ENCODE data around the gene SHANK2. TPM values are rescaled to one million over a fixed set of nuclear protein-coding genes. Genes with fewer than 3 reads are reported as not detected.

The SHANK2 gene
- total RNA-seq, 8 experiments from 2014 or later = 0.36 to 19.2 (median 8.9) TPM

DNA sequence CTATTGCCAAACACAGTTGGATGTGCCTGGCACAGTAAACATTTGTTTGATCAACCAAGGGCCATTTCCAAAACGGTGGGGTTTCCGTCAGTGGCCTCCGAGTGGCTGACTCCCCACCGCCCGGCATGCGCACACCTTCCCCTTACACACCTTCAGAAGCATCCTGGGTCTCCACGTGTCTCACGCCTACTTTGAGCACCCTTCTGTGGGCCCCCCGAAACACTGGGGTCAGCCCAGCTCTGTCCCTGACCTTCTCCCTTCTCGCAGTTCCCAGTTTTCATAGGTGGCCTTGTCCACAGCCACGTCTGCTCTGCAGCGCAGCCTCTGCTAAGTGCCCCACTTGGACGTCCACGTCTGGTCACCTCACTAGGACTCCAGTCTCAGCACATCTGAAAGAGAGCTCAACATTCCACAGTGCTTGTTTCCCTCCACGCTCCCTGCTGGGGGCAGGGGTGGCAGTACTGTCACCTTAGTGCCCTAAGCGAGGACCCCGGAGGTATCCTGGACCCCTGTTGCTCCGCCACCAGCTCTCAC lies 13.2 kb upstream of the SHANK2 start:
- Histone ChIP-seq H3K27ac (no peak overlapping the region), H3K4me3 (no peak overlapping the region), H3K4me1 (replicated peaks in 1 of 2) (no peaks in the 10 kb centered on the region)
- in situ Hi-C loops (cut with MboI; ENCODE audit: low pct_unique_long_range_greater_than_20kb in 2 of 9, low sequenced_read_pairs in 9 of 9, unreplicated experiment in 9 of 9) = no loop called here
- 0 to 100% (median 80%) methylated on average over 1 to 5 of the region's 18 CpGs; no CpG with 5 or more reads in 3 of the 10 experiments for WGBS, 10 experiments
- no peak for ATAC-seq (replicated peaks in 6 of 8)

DNA sequence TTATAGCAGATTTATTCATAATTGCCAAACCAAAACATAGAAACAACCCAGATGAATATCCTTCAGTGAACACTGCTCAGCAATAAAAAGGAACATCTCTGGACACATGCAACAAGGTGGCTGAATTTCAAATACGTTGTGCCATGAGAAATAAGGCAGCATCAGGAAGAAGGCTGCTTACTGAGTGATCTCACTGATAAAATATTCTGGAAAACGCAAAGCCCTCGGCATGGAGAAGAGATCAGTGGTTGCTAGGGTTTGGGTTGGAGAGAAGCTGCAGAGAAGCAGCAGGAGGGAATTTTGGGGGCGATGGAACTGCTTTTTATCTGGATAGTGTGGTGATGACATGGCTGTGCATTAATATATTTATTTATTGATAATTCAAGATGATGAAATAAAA lies 11.0 kb upstream of the SHANK2 start:
- no peaks in the 10 kb centered on the region for H3K4me1 ChIP-seq (replicated peaks in 1 of 2)
- no peak overlapping the region for H3K27ac ChIP-seq
- 0 to 74% (median 58%) methylated on average over 1 to 4 of the region's 4 CpGs; no CpG with 5 or more reads in 2 of the 10 experiments for WGBS, 10 experiments
- ATAC-seq (replicated peaks in 6 of 8) = no peak
- in situ Hi-C loops (cut with MboI; ENCODE audit: low pct_unique_long_range_greater_than_20kb in 2 of 9, low sequenced_read_pairs in 9 of 9, unreplicated experiment in 9 of 9) = no loop called here
- no peak overlapping the region for H3K4me3 ChIP-seq

DNA sequence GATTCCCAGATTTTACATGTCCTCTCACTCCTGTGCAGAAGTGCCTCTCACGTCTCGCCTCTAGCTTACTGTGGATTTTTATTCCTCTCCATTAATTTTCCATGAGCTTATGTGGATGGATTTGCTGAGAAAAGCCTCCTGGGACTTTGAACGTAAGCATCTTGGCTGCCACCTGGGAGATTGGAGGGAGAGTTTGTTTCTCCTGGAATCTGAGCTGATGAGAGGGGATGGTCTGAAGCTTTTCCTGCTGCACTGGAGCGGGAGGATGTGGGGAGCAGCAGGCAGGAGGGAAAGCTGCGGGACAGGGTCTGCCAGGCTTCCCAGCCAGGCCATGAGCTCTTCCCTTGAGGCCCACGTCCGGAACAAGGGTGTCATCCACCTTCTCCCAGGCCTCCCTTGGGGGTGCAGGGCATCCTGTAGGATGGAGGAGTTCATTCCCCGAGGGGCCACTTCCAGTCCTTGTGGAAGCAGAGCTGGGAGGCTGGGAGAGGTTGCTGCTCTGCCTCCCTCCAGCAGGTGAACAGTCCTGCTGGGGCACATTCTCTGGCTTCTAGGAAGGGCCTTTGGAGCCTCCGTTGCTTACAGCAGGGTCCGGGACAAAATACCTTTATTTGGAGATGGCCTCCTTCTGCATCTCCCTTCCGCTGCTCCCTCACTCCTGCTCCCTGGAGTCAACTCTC lies 3.6 kb upstream of the SHANK2 start:
- Histone ChIP-seq H3K4me3 (no peak overlapping the region), H3K27ac (no peak overlapping the region), H3K4me1 (replicated peaks in 1 of 2) (peaks cover 4 to 9% of the 10 kb centered on the region in 2 donors)
- 20 to 100% (median 62%) methylated on average over 1 to 7 of the region's 11 CpGs; no CpG with 5 or more reads in 2 of the 10 experiments for WGBS, 10 experiments
- in situ Hi-C loops (cut with MboI; ENCODE audit: low pct_unique_long_range_greater_than_20kb in 2 of 9, low sequenced_read_pairs in 9 of 9, unreplicated experiment in 9 of 9) = no loop called here
- no peak for ATAC-seq (replicated peaks in 6 of 8)

- H3K4me3 ChIP-seq = no peak overlapping the region
- peaks cover 5 to 14% of the 10 kb centered on the region in 2 donors for H3K4me1 ChIP-seq (replicated peaks in 1 of 2)
- no peak for ATAC-seq (replicated peaks in 6 of 8)
- WGBS, 10 experiments = 40 to 100% (median 86%) methylated on average over 1 to 4 of the region's 5 CpGs; no CpG with 5 or more reads in 3 of the 10 experiments
- in situ Hi-C loops (cut with MboI; ENCODE audit: low pct_unique_long_range_greater_than_20kb in 2 of 9, low sequenced_read_pairs in 9 of 9, unreplicated experiment in 9 of 9) = no loop called here
- H3K27ac ChIP-seq = no peak overlapping the region
Observed at GRCh38 chr11:71255323-71255722, 2.9 kb upstream of the SHANK2 start.

DNA sequence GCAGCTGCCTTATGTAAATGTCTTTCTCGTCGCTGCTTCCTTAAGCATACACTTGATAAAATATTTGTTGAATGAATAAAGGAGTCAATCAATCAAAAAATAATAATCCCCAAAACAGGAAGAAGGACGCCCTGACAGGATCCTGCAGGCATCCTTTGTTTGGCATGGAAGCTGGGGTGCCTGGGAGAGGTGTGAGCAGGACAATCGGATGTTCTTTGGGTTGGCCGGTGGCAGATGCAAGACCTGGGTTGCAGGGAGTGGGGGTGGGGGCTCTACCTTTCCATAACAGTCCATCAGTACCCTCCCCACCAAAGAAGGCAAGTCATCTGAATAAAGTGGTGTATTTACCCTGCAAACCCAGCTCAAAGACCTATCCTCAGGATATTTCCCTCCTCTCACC lies 1.4 kb upstream of the SHANK2 start:
- no peak for ATAC-seq (replicated peaks in 6 of 8)
- Histone ChIP-seq H3K4me1 (replicated peaks in 1 of 2) (peaks cover 5 to 14% of the 10 kb centered on the region in 2 donors), H3K4me3 (no peak overlapping the region), H3K27ac (no peak overlapping the region)
- 0 to 80% (median 40%) methylated on average over 1 to 3 of the region's 5 CpGs; no CpG with 5 or more reads in 3 of the 10 experiments for WGBS, 10 experiments
- in situ Hi-C loops (cut with MboI; ENCODE audit: low pct_unique_long_range_greater_than_20kb in 2 of 9, low sequenced_read_pairs in 9 of 9, unreplicated experiment in 9 of 9) = no loop called here

DNA sequence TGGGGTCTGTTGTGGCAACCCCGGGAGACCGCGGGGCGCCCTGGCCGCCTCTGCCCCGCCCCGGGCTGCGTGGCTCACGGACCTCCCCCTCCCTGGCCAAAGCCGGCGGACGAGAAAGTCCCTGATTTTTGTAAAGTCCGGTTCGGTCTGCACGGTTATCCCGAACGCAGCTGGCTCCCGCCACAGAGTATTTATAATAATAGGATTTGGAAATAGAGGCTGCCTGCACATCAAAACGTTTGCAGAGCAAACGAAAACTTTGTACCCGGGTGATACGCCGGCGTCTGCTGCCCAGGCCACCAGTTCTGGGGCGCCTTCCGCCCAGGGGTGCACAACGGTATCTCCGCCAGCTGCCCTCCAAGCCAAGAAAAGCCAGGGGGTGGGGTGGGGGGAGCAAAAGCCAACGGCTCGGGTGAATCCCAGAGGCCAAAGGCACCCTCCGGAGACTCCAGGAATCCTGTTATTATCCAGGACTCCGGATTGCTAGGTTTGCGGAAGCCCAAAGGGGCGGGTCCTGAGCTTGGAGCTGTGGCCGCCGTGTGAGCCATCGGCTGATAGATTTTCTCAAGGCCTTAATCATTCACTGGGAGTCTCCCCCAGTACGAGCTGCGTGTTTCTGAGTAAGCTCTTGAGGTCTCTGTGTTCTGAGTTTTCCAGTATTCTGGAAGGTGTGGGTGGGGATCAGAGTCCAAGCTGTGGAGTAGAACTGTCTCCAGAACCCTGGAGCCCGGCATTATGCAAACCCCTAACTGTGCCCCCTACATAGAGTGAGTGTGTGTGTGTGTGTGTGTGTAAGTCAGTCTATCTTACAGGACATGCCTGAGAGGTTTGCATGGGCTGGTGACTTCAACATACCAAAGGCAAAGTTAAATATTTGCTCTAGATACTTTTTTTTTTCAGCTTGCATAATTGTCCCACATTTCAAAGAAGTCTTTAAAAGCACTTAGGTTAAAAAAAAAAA lies 673 bp upstream of the SHANK2 start:
- no peak overlapping the region for H3K27ac ChIP-seq
- peak overlapping the region; percentile 17 to 39 (median 32) for H3K4me3 ChIP-seq
- in situ Hi-C loops (cut with MboI; ENCODE audit: low pct_unique_long_range_greater_than_20kb in 2 of 9, low sequenced_read_pairs in 9 of 9, unreplicated experiment in 9 of 9) = no loop called here
- peak; percentile 45 to 88 (median 68) for ATAC-seq (replicated peaks in 6 of 8)
- peaks cover 5 to 14% of the 10 kb centered on the region in 2 donors for H3K4me1 ChIP-seq (replicated peaks in 1 of 2)
- 0 to 17% (median 7%) methylated on average over 1 to 10 of the region's 40 CpGs; no CpG with 5 or more reads in 4 of the 10 experiments for WGBS, 10 experiments

DNA sequence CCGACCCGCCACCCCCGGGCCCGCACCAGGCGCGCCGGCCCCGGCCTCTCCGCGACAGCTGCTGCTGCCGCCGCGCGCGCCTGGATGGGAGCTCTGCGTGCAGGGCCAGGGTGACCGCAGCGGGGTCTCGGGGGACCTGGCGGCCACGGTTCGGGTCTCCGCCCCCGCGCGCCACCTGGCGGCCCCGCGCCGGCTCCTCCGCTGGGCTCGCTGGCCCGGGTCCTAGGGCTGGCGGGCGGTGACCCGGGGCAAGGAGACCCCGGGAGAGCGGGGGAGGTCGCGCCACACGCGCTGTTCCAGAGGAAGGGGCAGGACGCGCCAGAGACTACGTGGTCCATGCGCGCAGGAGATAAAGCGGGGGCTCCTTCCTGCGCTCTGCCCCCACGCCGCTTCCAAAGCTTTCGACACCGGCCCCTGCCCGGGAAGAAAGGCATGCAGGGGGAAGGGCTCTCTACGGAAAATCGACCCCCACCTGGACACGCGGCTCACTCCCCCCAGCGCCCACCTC lies 562 bp downstream of the SHANK2 start:
- H3K4me3 ChIP-seq = peak overlapping the region; percentile 17 to 39 (median 32)
- ATAC-seq (replicated peaks in 6 of 8) = peak in 7 of 8 experiments; percentile 16 to 88 (median 82)
- in situ Hi-C loops (cut with MboI; ENCODE audit: low pct_unique_long_range_greater_than_20kb in 2 of 9, low sequenced_read_pairs in 9 of 9, unreplicated experiment in 9 of 9) = no loop called here
- peaks cover 5 to 14% of the 10 kb centered on the region in 2 donors for H3K4me1 ChIP-seq (replicated peaks in 1 of 2)
- WGBS, 10 experiments = 0 to 3% (median 0%) methylated on average over 8 to 16 of the region's 59 CpGs; no CpG with 5 or more reads in 7 of the 10 experiments
- H3K27ac ChIP-seq = peak overlapping the region in 1 of 2 donors; percentile 24

- no CpG with 5 or more reads among the region's 64 CpGs for WGBS, 10 experiments
- ATAC-seq (replicated peaks in 6 of 8) = peak in 7 of 8 experiments; percentile 15 to 55 (median 34)
- Histone ChIP-seq H3K4me1 (replicated peaks in 1 of 2) (peaks cover 5 to 14% of the 10 kb centered on the region in 2 donors), H3K4me3 (peak overlapping the region; percentile 17 to 39 (median 32)), H3K27ac (no peak overlapping the region)
- in situ Hi-C loops (cut with MboI; ENCODE audit: low pct_unique_long_range_greater_than_20kb in 2 of 9, low sequenced_read_pairs in 9 of 9, unreplicated experiment in 9 of 9) = no loop called here
Observed at GRCh38 chr11:71251151-71251721, 1.1 kb downstream of the SHANK2 start.

- in situ Hi-C loops (cut with MboI; ENCODE audit: low pct_unique_long_range_greater_than_20kb in 2 of 9, low sequenced_read_pairs in 9 of 9, unreplicated experiment in 9 of 9) = no loop called here
- no peak for ATAC-seq (replicated peaks in 6 of 8)
- peaks cover 5 to 14% of the 10 kb centered on the region in 2 donors for H3K4me1 ChIP-seq (replicated peaks in 1 of 2)
- 0 to 73% (median 23%) methylated on average over 1 to 4 of the region's 27 CpGs; no CpG with 5 or more reads in 6 of the 10 experiments for WGBS, 10 experiments
- H3K27ac ChIP-seq = no peak overlapping the region
- peak overlapping the region in 3 of 5 donors; percentile 32 to 39 (median 38) for H3K4me3 ChIP-seq
Observed at GRCh38 chr11:71250523-71251150, 1.7 kb downstream of the SHANK2 start.

DNA sequence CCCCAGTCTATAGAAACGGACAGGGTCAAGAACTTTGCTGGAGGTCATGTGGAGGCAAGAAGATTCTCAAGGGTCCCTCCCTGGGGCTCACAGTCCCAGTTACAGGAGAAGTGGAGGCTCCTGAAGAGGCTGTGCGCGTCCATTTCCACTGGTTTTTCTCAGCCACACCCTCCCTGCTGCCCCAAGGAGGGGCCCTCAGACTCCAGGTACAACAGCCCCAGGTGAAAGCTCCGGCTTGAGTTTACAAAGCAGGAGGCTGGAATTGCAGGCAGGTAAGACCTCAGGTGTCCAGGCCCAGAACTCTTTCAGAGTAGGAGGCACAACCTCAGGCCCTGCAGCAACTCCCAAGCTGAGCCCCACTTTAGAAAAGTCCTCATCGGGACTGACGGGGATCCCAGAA lies 3.1 kb downstream of the SHANK2 start:
- ATAC-seq (replicated peaks in 6 of 8) = no peak
- WGBS, 10 experiments = 58 to 100% (median 85%) methylated on average over 1 to 3 of the region's 6 CpGs; no CpG with 5 or more reads in 4 of the 10 experiments
- H3K4me1 ChIP-seq (replicated peaks in 1 of 2) = peaks cover 5 to 14% of the 10 kb centered on the region in 2 donors
- no peak overlapping the region for H3K27ac ChIP-seq
- in situ Hi-C loops (cut with MboI; ENCODE audit: low pct_unique_long_range_greater_than_20kb in 2 of 9, low sequenced_read_pairs in 9 of 9, unreplicated experiment in 9 of 9) = no loop called here
- H3K4me3 ChIP-seq = no peak overlapping the region

- no peak for ATAC-seq (replicated peaks in 6 of 8)
- in situ Hi-C loops (cut with MboI; ENCODE audit: low pct_unique_long_range_greater_than_20kb in 2 of 9, low sequenced_read_pairs in 9 of 9, unreplicated experiment in 9 of 9) = no loop called here
- no peak overlapping the region for H3K4me3 ChIP-seq
- H3K4me1 ChIP-seq (replicated peaks in 1 of 2) = peaks cover 5 to 14% of the 10 kb centered on the region in 2 donors
- WGBS, 10 experiments = 34 to 88% (median 80%) methylated on average over 1 to 6 of the region's 9 CpGs; no CpG with 5 or more reads in 6 of the 10 experiments
- H3K27ac ChIP-seq = no peak overlapping the region
Observed at GRCh38 chr11:71248656-71249055, 3.7 kb downstream of the SHANK2 start.

GRCh38 chr11:71248251-71248570 lies 4.2 kb downstream of the SHANK2 start:
- H3K4me3 ChIP-seq = no peak overlapping the region
- in situ Hi-C loops (cut with MboI; ENCODE audit: low pct_unique_long_range_greater_than_20kb in 2 of 9, low sequenced_read_pairs in 9 of 9, unreplicated experiment in 9 of 9) = no loop called here
- no peak for ATAC-seq (replicated peaks in 6 of 8)
- no peak overlapping the region for H3K27ac ChIP-seq
- 20 to 90% (median 64%) methylated on average over 1 to 5 of the region's 13 CpGs; no CpG with 5 or more reads in 6 of the 10 experiments for WGBS, 10 experiments
- peaks cover 5 to 14% of the 10 kb centered on the region in 2 donors for H3K4me1 ChIP-seq (replicated peaks in 1 of 2)

Measured in motor neuron (in vitro differentiated cells).